PC-3 (cell line): Measurements from ENCODE around the gene URB2.

Experiments used
- EZH2 ChIP-seq: fragments of 300-600 bp; sonication (generic); IDR thresholded peaks from one replicate; pipeline ENCODE4 v1.6.1; 2017; ENCODE audit warnings: antibody characterized with exemption, mild to moderate bottlenecking, low read length; ENCODE audit not compliant: unreplicated experiment
- EZH2phosphoT487 ChIP-seq: fragments of 300-600 bp; sonication (generic); IDR thresholded peaks from 2 replicates; pipeline ENCODE4 v1.6.1; 2018; ENCODE audit warnings: mild to moderate bottlenecking, antibody characterized with exemption, low read length, borderline replicate concordance
- TF ChIP-seq, protein P1 (sequence below): fragments of 300-600 bp; sonication (generic); conservative IDR thresholded peaks from 2 replicates; pipeline ENCODE4 v1.5.1; 2017; ENCODE audit warnings: antibody characterized with exemption, low read depth, mild to moderate bottlenecking, low read length

DNA sequence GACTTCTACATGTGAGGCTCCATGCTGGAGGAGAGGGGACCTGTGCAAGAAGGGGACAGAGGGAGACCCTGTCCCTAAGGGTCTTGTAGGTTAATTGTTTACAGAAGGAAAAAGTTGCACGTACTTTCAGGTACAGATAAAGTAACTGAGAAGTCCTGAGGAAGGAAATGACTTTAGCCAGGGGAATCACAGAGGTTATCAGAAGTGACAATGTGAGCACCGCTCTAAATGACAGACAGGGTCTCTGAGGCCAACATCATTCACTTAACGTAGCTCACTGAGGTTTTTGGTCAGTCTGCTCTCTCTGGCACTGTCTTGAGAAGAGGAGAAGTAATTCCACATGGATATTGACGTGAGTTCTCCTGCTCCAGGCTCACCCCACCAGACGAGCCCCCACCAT, 12.1 kb upstream of the URB2 start:
- TF ChIP-seq, protein P1, sequence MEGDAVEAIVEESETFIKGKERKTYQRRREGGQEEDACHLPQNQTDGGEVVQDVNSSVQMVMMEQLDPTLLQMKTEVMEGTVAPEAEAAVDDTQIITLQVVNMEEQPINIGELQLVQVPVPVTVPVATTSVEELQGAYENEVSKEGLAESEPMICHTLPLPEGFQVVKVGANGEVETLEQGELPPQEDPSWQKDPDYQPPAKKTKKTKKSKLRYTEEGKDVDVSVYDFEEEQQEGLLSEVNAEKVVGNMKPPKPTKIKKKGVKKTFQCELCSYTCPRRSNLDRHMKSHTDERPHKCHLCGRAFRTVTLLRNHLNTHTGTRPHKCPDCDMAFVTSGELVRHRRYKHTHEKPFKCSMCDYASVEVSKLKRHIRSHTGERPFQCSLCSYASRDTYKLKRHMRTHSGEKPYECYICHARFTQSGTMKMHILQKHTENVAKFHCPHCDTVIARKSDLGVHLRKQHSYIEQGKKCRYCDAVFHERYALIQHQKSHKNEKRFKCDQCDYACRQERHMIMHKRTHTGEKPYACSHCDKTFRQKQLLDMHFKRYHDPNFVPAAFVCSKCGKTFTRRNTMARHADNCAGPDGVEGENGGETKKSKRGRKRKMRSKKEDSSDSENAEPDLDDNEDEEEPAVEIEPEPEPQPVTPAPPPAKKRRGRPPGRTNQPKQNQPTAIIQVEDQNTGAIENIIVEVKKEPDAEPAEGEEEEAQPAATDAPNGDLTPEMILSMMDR: no peak
- TF ChIP-seq EZH2: no peak
- no peak for TF ChIP-seq EZH2phosphoT487
